Small intestine (tissue), 7 donors: Measurements from ENCODE around the gene GNAZ. TPM values are rescaled to one million over a fixed set of nuclear protein-coding genes. Genes with fewer than 3 reads are reported as not detected.

Experiments
- DNase-seq, 2 donors: peaks; one replicate each; pipeline versions ENCODE4 v3.0.0 to v3.0.0-alpha.2; 2013
- FAIRE-seq: peaks from 2 replicates; lab custom pipeline; 2012; peaks lifted over from hg19 to GRCh38; lab: Jason Lieb, UNC
- H3K27ac ChIP-seq, 3 donors: one replicate each; pipeline ENCODE4 v1.5.1; 2013; ENCODE audit warnings: low read length in 2 of 3, mild to moderate bottlenecking in 2 of 3, control low read depth in 1 of 3, inconsistent platforms in 1 of 3, low read depth in 1 of 3, moderate library complexity in 1 of 3
- H3K27me3 ChIP-seq, 3 donors: one replicate each; pipeline ENCODE4 v1.6.1; 2013; ENCODE audit warnings: low read length in 3 of 3, inconsistent platforms in 1 of 3; ENCODE audit not compliant: control insufficient read depth in 3 of 3, insufficient read depth in 3 of 3
- H3K36me3 ChIP-seq, 3 donors: one replicate each; pipeline ENCODE4 v1.6.1; 2013; ENCODE audit warnings: low read length in 3 of 3, inconsistent platforms in 1 of 3, low read depth in 1 of 3, mild to moderate bottlenecking in 1 of 3, moderate library complexity in 1 of 3; ENCODE audit not compliant: control insufficient read depth in 3 of 3, insufficient read depth in 2 of 3
- H3K4me1 ChIP-seq, 3 donors: one replicate each; pipeline ENCODE4 v1.6.1; 2013; ENCODE audit warnings: low read length in 2 of 3, inconsistent platforms in 1 of 3, low read depth in 1 of 3, mild to moderate bottlenecking in 1 of 3, moderate library complexity in 1 of 3; ENCODE audit not compliant: control insufficient read depth in 3 of 3, insufficient read depth in 2 of 3
- H3K4me3 ChIP-seq, 3 donors: one replicate each; pipeline ENCODE4 v1.5.1; 2013; ENCODE audit warnings: low read length in 3 of 3, control low read depth in 1 of 3, inconsistent platforms in 1 of 3, low read depth in 1 of 3, mild to moderate bottlenecking in 1 of 3, moderate library complexity in 1 of 3
- H3K9me3 ChIP-seq, 2 donors: one replicate each; pipeline ENCODE4 v1.6.1; 2013; ENCODE audit warnings: low read depth in 1 of 2, low read length in 1 of 2; ENCODE audit not compliant: control insufficient read depth in 2 of 2, insufficient read depth in 1 of 2
- WGBS, 3 donors: extraction: QIAGEN DNeasy Blood & Tissue Kit; methylation state at CpG; one replicate each; pipeline ENCODE4 v1.1.7; 2013; 5-methylcytosine and 5-hydroxymethylcytosine counted together
- polyA plus RNA-seq, 4 donors: library from polyadenylated mRNA; stranded (reverse) in 3 of 4; unstranded in 1 of 4; fragments of 200-250 nt in 3 of 4; fragments of 120-200 nt in 1 of 4; gene quantifications; one replicate each; pipeline versions ENCODE4 v1.2.1 to v1.2.3, GENCODE V29; 2013
- donor health status: healthy with polysubstance abuse.
- donor health status: control.
- donor health status: control.
- donor health status: Bipolar disorder and iron deficiency.
- donor health status: healthy.

The GNAZ gene
- polyA plus RNA-seq, 4 donors, result 0.55 to 3.6 (median 2.7) TPM

DNA sequence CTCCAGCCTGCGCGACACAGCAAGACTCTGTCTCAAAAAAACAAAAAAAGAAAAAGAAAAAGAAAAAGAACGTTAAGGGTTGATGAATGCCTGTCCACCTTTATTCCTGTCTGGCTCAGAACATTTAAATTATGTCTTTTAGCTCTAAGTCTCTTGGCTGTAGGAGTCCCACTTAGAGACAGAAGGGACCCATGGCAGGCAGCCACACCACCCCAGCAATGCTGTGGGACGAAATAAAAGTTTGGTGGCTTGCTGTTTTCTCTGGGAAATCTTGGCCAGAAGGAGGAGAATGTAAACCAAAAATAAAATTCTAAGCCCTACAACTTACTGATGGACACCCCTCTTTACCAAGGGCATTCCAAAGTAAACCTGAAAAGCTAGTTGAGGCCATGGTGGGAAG is 38.9 kb upstream of the GNAZ start:
- Histone ChIP-seq H3K36me3 (no peaks in the 10 kb centered on the region), H3K4me3 (no peak overlapping the region), H3K27ac (no peak overlapping the region), H3K4me1 (no peaks in the 10 kb centered on the region), H3K27me3 (no peaks in the 10 kb centered on the region), H3K9me3 (no peaks in the 10 kb centered on the region)
- 86 to 92% (median 87%) methylated on average over 4 of the region's 4 CpGs for WGBS, 3 donors
- no peak for FAIRE-seq
- no peak for DNase-seq

DNA sequence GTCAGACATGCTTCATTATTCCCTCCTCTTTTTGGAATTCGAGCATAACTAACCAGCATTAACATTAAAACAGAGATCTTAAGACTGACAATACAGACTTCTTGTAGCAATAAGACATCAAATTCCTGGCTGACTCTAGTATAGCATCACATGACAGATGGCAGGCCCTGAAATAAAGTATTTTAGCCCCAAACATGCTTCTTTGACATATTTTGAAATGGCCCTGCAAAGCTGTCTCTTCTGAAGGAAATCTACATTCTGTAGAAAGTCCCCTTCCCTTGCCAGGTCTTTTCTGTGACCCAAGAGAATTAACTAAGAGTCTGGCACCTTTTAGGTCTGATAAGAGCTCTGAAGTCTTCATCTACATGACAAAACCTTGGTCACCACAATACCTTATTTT is 38.5 kb upstream of the GNAZ start:
- no peak for DNase-seq
- H3K27me3 ChIP-seq, result no peaks in the 10 kb centered on the region
- no peaks in the 10 kb centered on the region for H3K9me3 ChIP-seq
- 73 to 85% (median 75%) methylated on average over 1 of the region's 1 CpG for WGBS, 3 donors
- no peaks in the 10 kb centered on the region for H3K36me3 ChIP-seq
- no peak overlapping the region for H3K4me3 ChIP-seq
- H3K4me1 ChIP-seq, result no peaks in the 10 kb centered on the region
- H3K27ac ChIP-seq, result no peak overlapping the region
- FAIRE-seq, result no peak

DNA sequence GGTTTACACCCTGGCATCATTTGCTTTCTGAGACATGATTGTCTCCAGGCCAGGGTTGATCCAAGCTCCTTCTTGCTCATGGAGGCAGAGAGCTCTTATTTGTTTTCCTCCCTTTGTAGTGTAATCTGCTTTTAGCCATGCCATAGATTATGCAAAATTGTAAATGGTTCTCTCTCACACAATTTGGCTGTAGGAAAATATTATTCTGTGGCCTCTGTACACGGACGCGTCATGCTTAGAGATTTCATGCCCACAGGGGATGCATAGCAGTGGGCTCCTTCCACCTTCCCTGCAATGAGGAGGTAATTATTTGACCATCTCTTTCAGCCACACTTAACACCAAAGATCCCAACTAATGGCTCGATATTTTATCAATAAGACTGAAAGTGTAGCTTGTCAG is 37.7 kb upstream of the GNAZ start:
- WGBS, 3 donors, result 86 to 91% (median 87%) methylated on average over 4 of the region's 4 CpGs
- Histone ChIP-seq H3K4me3 (no peak overlapping the region), H3K9me3 (no peaks in the 10 kb centered on the region), H3K27ac (no peak overlapping the region), H3K27me3 (no peaks in the 10 kb centered on the region), H3K36me3 (no peaks in the 10 kb centered on the region), H3K4me1 (no peaks in the 10 kb centered on the region)
- DNase-seq (no peak), FAIRE-seq (no peak)

DNA sequence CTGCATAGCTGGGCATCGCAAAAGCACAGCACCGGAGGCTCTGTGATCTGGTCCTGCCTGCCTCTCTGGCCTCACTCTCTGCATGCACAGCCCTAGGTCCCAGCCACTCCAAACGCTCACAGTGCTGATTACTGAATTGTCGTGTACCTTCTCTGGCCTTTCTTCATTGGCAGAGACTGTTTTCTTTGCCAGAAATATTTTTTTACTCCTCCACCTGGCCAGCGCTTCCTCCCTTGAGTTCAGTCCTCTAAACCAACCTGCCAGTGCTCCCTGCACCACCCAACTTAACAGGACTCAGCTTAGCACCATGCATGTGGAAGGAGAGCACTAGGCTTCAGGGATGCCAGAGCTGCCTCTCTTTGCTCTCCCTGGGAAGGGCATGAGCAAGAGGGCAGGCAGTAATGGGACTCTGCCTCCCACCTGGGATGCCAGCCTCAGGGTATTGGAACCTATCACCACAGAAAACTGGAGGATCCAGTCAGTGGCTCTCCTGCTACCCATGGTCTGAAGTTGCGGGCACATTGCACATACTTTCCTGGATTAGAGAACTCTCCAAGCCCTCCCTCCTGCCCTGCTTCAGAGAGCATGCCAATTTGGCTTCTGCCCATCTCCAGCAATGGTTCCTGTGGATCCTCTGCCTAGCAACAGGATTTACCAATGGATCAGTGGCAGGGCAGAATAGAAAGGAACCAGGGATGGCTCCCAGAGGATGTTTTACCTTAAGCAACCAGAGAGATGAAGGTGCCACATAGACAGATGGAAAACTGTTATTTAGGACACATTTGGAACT is 37.0 kb upstream of the GNAZ start:
- Histone ChIP-seq H3K4me1 (no peaks in the 10 kb centered on the region), H3K4me3 (no peak overlapping the region), H3K9me3 (no peaks in the 10 kb centered on the region), H3K27me3 (no peaks in the 10 kb centered on the region), H3K36me3 (no peaks in the 10 kb centered on the region), H3K27ac (no peak overlapping the region)
- 87 to 90% (median 88%) methylated on average over 6 of the region's 6 CpGs for WGBS, 3 donors
- DNase-seq (no peak), FAIRE-seq (no peak)

DNA sequence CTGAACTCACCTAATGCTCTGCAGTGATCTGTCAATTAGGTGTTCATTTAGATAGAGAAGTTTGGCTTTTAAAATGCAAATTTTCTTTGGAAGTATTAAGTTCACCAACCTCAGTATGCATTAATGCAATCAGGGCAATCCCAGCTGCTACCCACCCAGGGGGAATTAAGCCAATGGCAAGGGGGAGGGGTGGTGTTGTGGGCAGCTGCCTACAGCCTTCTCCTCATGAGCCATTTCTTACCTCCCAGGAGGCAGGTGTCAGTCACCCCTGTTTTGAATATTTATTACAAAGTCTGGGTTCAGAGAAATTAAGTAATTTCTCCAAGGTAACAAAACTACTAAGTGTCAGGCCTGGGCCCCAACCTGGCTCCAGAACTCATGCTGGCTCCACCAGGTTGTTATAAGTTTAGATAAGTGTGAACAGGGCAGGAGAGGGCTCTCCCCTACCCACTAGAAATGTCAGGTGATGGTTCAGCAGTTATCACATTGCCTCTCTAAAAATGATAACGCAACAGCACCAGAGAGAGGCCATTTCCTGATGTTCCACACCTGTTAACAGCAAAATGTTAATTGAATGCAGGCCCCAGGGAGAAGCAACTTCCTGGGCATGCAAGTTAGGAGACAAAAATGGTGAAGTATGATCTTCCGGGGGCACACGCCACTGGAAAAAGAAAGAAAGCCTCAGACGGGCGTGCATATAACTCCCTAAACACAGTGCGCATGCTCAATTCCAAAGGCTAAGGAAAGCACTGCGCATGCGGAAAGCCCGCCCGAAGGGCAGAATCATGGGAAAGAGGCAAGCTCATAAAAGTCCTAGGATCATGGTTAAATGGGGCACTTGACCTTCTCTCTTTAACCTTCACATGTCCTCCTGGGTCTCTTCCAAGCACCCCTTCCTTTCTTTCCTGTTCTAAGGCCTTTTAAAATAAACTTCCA is 35.4 kb upstream of the GNAZ start:
- Histone ChIP-seq H3K36me3 (no peaks in the 10 kb centered on the region), H3K4me3 (no peak overlapping the region), H3K9me3 (no peaks in the 10 kb centered on the region), H3K27me3 (no peaks in the 10 kb centered on the region), H3K27ac (no peak overlapping the region), H3K4me1 (no peaks in the 10 kb centered on the region)
- FAIRE-seq (no peak), DNase-seq (no peak)
- whole genome bisulfite sequencing, 3 donors, result 90 to 93% (median 90%) methylated on average over 10 of the region's 10 CpGs

DNA sequence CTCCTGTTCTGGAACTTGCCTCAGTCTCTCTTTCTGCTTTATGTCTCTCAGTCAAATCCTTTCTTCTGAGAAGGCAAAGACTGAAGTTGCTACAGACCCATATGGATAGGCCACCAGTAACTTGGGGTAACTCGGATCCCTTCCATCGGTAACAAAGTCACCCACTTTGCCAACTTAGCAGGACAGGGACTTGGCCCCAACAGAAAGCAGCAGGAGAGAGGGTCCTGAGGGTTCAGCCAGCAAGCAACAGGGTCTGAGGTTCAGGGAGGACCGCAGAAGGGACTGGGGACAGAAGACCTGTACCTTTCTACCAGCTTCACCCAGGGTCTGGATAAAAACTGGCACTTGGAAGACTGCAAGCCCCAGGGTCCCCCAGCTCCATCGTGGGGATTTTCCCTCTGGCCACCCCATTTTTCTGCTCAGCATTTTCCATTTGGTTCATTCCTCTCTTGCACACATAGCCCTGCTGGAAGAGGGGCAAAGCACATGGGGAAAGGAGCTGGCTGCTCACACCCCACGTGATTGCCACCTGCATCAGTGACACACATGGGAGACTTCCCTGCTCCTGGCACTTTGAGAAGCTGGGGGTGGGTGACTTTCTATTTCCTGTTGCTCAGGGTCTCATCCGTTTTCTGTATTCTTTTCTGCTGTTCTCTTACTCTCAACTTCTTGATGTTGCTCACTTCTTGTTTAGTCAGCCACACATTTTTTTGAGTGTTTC is 34.6 kb upstream of the GNAZ start:
- FAIRE-seq, result no peak
- Histone ChIP-seq H3K27ac (no peak overlapping the region), H3K4me3 (no peak overlapping the region), H3K36me3 (no peaks in the 10 kb centered on the region), H3K27me3 (no peaks in the 10 kb centered on the region), H3K9me3 (no peaks in the 10 kb centered on the region), H3K4me1 (no peaks in the 10 kb centered on the region)
- no peak for DNase-seq
- WGBS, 3 donors, result 65 to 75% (median 71%) methylated on average over 6 of the region's 6 CpGs

DNA sequence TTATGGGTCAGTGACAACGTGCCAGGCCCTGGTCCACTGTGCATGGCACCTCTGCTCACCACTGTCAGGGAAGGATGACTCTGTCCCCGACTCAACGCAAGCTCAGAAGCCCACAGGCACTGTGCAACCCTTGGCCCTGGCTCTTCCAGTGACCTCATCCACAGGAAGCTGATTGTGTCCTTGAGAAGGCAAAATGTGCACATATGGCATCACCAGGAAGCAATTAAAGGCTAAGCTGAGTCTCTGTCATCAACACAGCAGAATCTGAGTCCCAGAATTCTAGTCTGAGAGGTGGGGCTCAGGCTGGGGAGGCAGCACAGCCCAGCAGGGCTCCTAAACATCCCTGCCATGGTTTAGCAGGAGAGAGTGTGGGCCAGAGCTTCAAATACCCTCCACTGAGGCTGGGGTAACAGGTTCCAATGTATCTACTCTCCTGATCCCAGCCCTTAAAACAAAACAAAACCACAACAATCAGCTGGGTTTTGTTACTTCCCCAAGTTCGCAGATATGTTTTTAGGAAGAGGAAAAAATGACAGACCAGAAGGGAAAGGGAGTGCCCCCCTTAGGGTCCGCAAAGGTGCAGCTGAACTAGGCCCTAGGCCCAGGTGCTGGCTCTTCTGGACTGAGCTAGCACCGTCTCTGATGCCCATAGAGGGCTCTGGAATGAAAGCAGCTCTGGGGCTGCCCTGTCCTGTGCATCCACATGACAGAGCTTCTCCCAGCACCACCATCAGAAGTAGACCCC is 33.5 kb upstream of the GNAZ start:
- no peaks in the 10 kb centered on the region for H3K36me3 ChIP-seq
- H3K4me3 ChIP-seq, result no peak overlapping the region
- H3K27me3 ChIP-seq, result no peaks in the 10 kb centered on the region
- H3K4me1 ChIP-seq, result no peaks in the 10 kb centered on the region
- FAIRE-seq, result no peak
- peak; percentile 17 to 39 for DNase-seq
- 52 to 72% (median 67%) methylated on average over 6 of the region's 6 CpGs for WGBS, 3 donors
- no peaks in the 10 kb centered on the region for H3K9me3 ChIP-seq
- H3K27ac ChIP-seq, result no peak overlapping the region
